Thoracic aorta (tissue), 2 donors: ENCODE data around the gene NOP9. TPM values are rescaled to one million over a fixed set of nuclear protein-coding genes. Genes with fewer than 3 reads are reported as not detected.

ENCODE experiments used
- ATAC-seq: fragments of 150-250 bp; one replicate; pipeline ENCODE4 v1.8.0; 2017; ENCODE audit warnings: low read depth; ENCODE audit not compliant: insufficient number of reproducible peaks, low FRiP score
- DNase-seq: peaks from one replicate; pipeline ENCODE4 v3.0.0-alpha.2; 2020; ENCODE audit warnings: low spot score
- H3K27ac ChIP-seq, 2 donors: fragments of 200-600 bp; sonication (generic); 1 replicate in 1 of 2; 2 replicates in 1 of 2; pipeline ENCODE4 v1.5.1; 2016; ENCODE audit warnings: mild to moderate bottlenecking in 2 of 2, moderate library complexity in 2 of 2
- H3K27me3 ChIP-seq: fragments of 200-600 bp; sonication (generic); replicated peaks from 2 replicates; pipeline ENCODE4 v1.6.0; 2016; ENCODE audit warnings: mild to moderate bottlenecking; ENCODE audit not compliant: insufficient read depth
- H3K36me3 ChIP-seq: fragments of 200-600 bp; sonication (generic); one replicate; pipeline ENCODE4 v1.5.1; 2016
- H3K4me1 ChIP-seq, 2 donors: fragments of 200-600 bp; sonication (generic); 1 replicate in 1 of 2; 2 replicates in 1 of 2; pipeline versions ENCODE4 v1.5.1 to v1.6.0; 2016; ENCODE audit warnings: low read depth in 2 of 2, mild to moderate bottlenecking in 1 of 2; ENCODE audit not compliant: control insufficient read depth in 1 of 2
- H3K4me3 ChIP-seq: fragments of 200-600 bp; sonication (generic); 2 replicates; pipeline ENCODE4 v1.5.1; 2016; ENCODE audit warnings: mild to moderate bottlenecking
- H3K9me3 ChIP-seq: fragments of 200-600 bp; sonication (generic); 2 replicates; pipeline ENCODE4 v1.5.1; 2016
- total RNA-seq, 2 donors: library from RNA; depleted of rRNA; stranded (reverse); fragments of >200 nt; gene quantifications; one replicate each; pipeline versions ENCODE4 v1.1.0 to v1.2.3, GENCODE V29; 2016
- TF ChIP-seq, protein P1 (sequence below): fragments of 200-600 bp; sonication (generic); IDR thresholded peaks from one replicate; pipeline ENCODE4 v1.5.1; 2019; ENCODE audit warnings: antibody characterized with exemption

The NOP9 gene
- total RNA-seq, 2 donors from 2014 or later, result 15.8 to 19.2 TPM

DNA sequence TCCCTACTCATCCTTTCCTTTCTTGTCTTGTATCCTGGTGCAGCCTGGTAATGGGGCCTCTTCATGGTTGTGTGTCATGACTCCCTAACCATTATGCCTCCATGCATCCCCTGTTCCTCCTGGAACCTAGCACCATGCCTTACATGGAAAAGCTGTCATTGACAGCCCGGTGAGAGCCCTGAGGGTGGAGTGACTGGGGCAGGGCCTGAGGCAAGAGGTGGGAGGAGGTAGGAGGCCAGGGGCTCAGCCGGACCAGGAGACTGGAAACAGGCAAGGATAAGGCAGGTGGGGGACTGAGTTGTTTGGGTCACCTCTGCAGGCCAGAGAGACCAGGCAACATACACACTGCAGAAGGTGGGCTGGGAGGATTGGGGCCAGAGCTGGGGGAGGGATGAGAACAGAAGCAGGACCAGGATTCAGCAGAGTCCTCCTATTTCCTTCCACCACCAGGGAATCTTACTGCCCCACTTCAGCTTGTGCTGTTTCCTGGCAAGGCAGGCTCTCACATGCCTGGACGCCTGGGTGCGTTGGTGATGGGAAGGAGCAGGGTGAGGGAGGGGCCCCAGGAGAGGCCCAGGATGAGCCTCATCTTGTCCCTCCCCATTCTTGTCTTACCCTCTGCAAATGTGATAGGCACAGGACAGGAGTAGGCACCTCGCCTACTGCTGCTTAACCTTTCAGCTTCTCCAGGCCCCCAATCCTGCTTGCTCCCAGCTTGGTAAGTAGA is 10.1 kb downstream of the NOP9 start, which contains the start of gene LTB4R2:
Gene LTB4R2, plus strand, starts transcription at position 603 of the 727 bp plus-strand sequence. CDS start 525 bp downstream, outside the sequence.
- Histone ChIP-seq H3K4me3 (peak within 1 kb of the TSS; percentile 75), H3K36me3 (peaks cover 19% of the 10 kb centered on the region), H3K27ac (peak within 1 kb of the TSS; percentile 39 to 59), H3K9me3 (no peaks in the 10 kb centered on the region), H3K4me1 (peaks cover 5 to 21% of the 10 kb centered on the region in 2 donors), H3K27me3 (no peaks in the 10 kb centered on the region)
- ATAC-seq (no peak), DNase-seq (no peak)
- TF ChIP-seq, protein P1, sequence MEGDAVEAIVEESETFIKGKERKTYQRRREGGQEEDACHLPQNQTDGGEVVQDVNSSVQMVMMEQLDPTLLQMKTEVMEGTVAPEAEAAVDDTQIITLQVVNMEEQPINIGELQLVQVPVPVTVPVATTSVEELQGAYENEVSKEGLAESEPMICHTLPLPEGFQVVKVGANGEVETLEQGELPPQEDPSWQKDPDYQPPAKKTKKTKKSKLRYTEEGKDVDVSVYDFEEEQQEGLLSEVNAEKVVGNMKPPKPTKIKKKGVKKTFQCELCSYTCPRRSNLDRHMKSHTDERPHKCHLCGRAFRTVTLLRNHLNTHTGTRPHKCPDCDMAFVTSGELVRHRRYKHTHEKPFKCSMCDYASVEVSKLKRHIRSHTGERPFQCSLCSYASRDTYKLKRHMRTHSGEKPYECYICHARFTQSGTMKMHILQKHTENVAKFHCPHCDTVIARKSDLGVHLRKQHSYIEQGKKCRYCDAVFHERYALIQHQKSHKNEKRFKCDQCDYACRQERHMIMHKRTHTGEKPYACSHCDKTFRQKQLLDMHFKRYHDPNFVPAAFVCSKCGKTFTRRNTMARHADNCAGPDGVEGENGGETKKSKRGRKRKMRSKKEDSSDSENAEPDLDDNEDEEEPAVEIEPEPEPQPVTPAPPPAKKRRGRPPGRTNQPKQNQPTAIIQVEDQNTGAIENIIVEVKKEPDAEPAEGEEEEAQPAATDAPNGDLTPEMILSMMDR, result no peak

DNA sequence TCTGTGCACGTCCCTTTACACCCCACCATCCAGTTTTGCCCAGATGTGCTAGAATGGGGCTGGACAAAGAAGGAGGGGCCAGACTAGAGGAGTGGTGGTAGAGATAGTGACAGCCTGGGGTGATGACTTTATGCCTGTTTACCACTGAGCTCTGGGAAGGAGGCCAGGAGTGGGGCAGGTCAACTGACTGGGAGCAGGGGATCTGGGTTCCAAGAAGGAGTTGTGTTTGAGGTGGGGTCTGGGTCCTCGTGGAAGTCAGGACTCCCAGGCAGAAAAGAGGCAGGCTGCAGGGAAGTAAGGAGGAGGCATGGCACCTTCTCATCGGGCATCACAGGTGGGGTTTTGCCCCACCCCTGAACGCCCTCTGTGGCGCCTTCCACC is 10.6 kb downstream of the NOP9 start:
- ATAC-seq (no peak), DNase-seq (no peak)
- no peaks in the 10 kb centered on the region for H3K27me3 ChIP-seq
- TF ChIP-seq, protein P1, result no peak
- peak overlapping the region; percentile 75 for H3K4me3 ChIP-seq
- H3K27ac ChIP-seq, result peak overlapping the region in 1 of 2 donors; percentile 59
- H3K4me1 ChIP-seq, result peaks cover 5 to 21% of the 10 kb centered on the region in 2 donors
- H3K36me3 ChIP-seq, result peaks cover 13% of the 10 kb centered on the region
- H3K9me3 ChIP-seq, result no peaks in the 10 kb centered on the region

DNA sequence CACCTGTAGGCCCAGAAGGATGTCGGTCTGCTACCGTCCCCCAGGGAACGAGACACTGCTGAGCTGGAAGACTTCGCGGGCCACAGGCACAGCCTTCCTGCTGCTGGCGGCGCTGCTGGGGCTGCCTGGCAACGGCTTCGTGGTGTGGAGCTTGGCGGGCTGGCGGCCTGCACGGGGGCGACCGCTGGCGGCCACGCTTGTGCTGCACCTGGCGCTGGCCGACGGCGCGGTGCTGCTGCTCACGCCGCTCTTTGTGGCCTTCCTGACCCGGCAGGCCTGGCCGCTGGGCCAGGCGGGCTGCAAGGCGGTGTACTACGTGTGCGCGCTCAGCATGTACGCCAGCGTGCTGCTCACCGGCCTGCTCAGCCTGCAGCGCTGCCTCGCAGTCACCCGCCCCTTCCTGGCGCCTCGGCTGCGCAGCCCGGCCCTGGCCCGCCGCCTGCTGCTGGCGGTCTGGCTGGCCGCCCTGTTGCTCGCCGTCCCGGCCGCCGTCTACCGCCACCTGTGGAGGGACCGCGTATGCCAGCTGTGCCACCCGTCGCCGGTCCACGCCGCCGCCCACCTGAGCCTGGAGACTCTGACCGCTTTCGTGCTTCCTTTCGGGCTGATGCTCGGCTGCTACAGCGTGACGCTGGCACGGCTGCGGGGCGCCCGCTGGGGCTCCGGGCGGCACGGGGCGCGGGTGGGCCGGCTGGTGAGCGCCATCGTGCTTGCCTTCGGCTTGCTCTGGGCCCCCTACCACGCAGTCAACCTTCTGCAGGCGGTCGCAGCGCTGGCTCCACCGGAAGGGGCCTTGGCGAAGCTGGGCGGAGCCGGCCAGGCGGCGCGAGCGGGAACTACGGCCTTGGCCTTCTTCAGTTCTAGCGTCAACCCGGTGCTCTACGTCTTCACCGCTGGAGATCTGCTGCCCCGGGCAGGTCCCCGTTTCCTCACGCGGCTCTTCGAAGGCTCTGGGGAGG is 11.3 kb downstream of the NOP9 start, which contains the start of gene LTB4R:
Gene LTB4R, plus strand, starts transcription at position 857 of the 959 bp plus-strand sequence. CDS start 4,150 bp downstream, outside the sequence.
- no peak for DNase-seq
- peak within 1 kb of the TSS; percentile 75 for H3K4me3 ChIP-seq
- peaks cover 8% of the 10 kb centered on the region for H3K36me3 ChIP-seq
- H3K27ac ChIP-seq, result peak within 1 kb of the TSS; percentile 39 to 59
- TF ChIP-seq, protein P1, result peak; percentile 44
- no peaks in the 10 kb centered on the region for H3K9me3 ChIP-seq
- H3K4me1 ChIP-seq, result peaks cover 5 to 23% of the 10 kb centered on the region in 2 donors
- H3K27me3 ChIP-seq, result no peaks in the 10 kb centered on the region
- peak; percentile 50 for ATAC-seq

DNA sequence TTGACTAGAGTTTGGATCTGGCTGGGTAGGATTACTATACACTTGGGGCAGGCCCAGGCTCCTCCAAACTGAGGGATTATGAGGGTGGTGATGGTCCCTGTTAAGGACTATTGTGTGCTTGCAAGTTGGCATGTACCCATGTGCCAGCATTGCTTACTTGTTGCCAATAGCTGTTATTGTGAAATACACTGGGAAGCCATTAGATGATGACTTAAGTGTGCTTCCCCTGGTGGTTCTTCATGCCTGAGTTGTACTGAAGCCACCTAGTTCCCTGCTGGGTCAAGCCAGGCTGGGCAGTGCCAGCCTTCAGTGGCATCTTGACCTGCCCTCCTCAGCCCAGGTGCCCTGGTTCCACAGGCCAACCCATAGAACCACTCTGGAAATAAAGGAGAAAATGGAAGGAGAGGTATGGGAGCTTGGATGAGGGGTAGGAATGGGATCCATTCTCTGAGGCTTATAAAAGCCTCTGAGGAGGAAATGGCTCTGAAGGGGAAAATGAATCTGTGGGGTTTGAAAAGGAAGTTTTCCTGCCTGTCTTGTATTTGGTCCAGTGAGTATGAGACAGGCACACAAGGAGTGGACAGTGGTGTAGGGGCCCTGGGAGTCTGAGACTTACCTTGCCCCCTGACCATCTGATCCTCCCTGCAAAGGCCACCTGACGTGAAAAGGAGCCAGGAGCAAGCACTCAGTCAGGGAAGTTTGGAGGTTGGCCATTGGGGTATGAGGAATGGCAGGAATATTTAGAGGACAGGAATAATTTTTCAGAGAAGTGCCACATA is 12.4 kb downstream of the NOP9 start:
- Histone ChIP-seq H3K4me3 (peak overlapping the region; percentile 75), H3K36me3 (no peaks in the 10 kb centered on the region), H3K4me1 (peaks cover 9 to 31% of the 10 kb centered on the region in 2 donors), H3K27me3 (no peaks in the 10 kb centered on the region), H3K9me3 (no peaks in the 10 kb centered on the region), H3K27ac (peak overlapping the region in 1 of 2 donors; percentile 59)
- TF ChIP-seq, protein P1, result no peak
- ATAC-seq (no peak), DNase-seq (no peak)
